Mesodermal cell (in vitro differentiated cells): ENCODE data around the gene AVPR1B. TPM values are rescaled to one million over a fixed set of nuclear protein-coding genes. Genes with fewer than 3 reads are reported as not detected.

ENCODE experiments used
- H3K27ac ChIP-seq: 2 replicates; pipeline ENCODE4 v1.7.0; 2013; ENCODE audit warnings: mild to moderate bottlenecking, low read depth, low read length, moderate library complexity; ENCODE audit not compliant: severe bottlenecking
- H3K36me3 ChIP-seq: 2 replicates; pipeline ENCODE4 v1.7.1; 2013; ENCODE audit warnings: mild to moderate bottlenecking, low read length, moderate library complexity; ENCODE audit not compliant: control insufficient read depth, insufficient read depth
- H3K4me1 ChIP-seq: one replicate; pipeline ENCODE4 v1.7.1; 2013; ENCODE audit warnings: mild to moderate bottlenecking, low read length; ENCODE audit not compliant: insufficient read depth, control insufficient read depth, poor library complexity, severe bottlenecking
- H3K4me3 ChIP-seq: 2 replicates; pipeline ENCODE4 v1.7.0; 2013; ENCODE audit warnings: low read length, control low read depth, mild to moderate bottlenecking; ENCODE audit not compliant: insufficient read depth, poor library complexity, severe bottlenecking; ENCODE audit errors: extremely low read depth
- H3K9me3 ChIP-seq: 2 replicates; pipeline ENCODE4 v1.7.1; 2013; ENCODE audit warnings: mild to moderate bottlenecking, low read length, moderate library complexity; ENCODE audit not compliant: control insufficient read depth
- WGBS, 2 experiments: methylation state at CpG; one replicate each; pipeline ENCODE4 v1.1.5; 2013; ENCODE audit warnings: missing lambda C conversion rate in 2 of 2; ENCODE audit not compliant: insufficient coverage in 2 of 2; 5-methylcytosine and 5-hydroxymethylcytosine counted together
- polyA plus RNA-seq, 2 experiments: library from polyadenylated mRNA; stranded (reverse); fragments of 50-300 nt; gene quantifications; one replicate each; pipeline ENCODE4 v1.2.3, GENCODE V29; 2013

Gene AVPR1B
- polyA plus RNA-seq (2013, experiment 1 of 2): not detected
- polyA plus RNA-seq (2013, experiment 2 of 2): not detected

GRCh38 chr1:206117151-206117948 is at the start of gene AVPR1B:
Gene AVPR1B, minus strand, starts transcription at chr1:206117388. Its CDS starts 498 bp downstream, at chr1:206116890.
- no peak within 1 kb of the TSS for H3K27ac ChIP-seq
- 2 to 3% methylated on average over 22 to 30 of the region's 55 CpGs for WGBS, 2 experiments
- no peaks in the 10 kb centered on the region for H3K36me3 ChIP-seq
- H3K4me3 ChIP-seq: peak within 1 kb of the TSS; percentile 37
- H3K4me1 ChIP-seq: peaks cover 3% of the 10 kb centered on the region
- H3K9me3 ChIP-seq: no peaks in the 10 kb centered on the region

GRCh38 chr1:206145771-206146290 is 28.6 kb upstream of the AVPR1B start:
- no peak overlapping the region for H3K4me3 ChIP-seq
- H3K4me1 ChIP-seq: no peaks in the 10 kb centered on the region
- H3K27ac ChIP-seq: no peak overlapping the region
- peaks cover under 1% of the 10 kb centered on the region for H3K9me3 ChIP-seq
- no peaks in the 10 kb centered on the region for H3K36me3 ChIP-seq
- 53 to 63% methylated on average over 2 to 3 of the region's 3 CpGs for WGBS, 2 experiments

GRCh38 chr1:206144605-206145004 is 27.4 kb upstream of the AVPR1B start:
- H3K9me3 ChIP-seq: no peaks in the 10 kb centered on the region
- no peaks in the 10 kb centered on the region for H3K36me3 ChIP-seq
- H3K4me3 ChIP-seq: no peak overlapping the region
- no peaks in the 10 kb centered on the region for H3K4me1 ChIP-seq
- H3K27ac ChIP-seq: no peak overlapping the region
- WGBS, 2 experiments: 93 to 100% methylated on average over 1 to 2 of the region's 2 CpGs

GRCh38 chr1:206143537-206144172 is 26.5 kb upstream of the AVPR1B start:
- Histone ChIP-seq H3K36me3 (no peaks in the 10 kb centered on the region), H3K27ac (no peak overlapping the region), H3K4me3 (no peak overlapping the region), H3K4me1 (no peaks in the 10 kb centered on the region), H3K9me3 (no peaks in the 10 kb centered on the region)
- WGBS, 2 experiments: 90 to 95% methylated on average over 11 to 14 of the region's 15 CpGs

- no peak overlapping the region for H3K27ac ChIP-seq
- no peaks in the 10 kb centered on the region for H3K36me3 ChIP-seq
- no peaks in the 10 kb centered on the region for H3K4me1 ChIP-seq
- H3K9me3 ChIP-seq: no peaks in the 10 kb centered on the region
- H3K4me3 ChIP-seq: no peak overlapping the region
- WGBS, 2 experiments: 92 to 100% methylated on average over 1 of the region's 2 CpGs
Measured at GRCh38 chr1:206142770-206143169, 25.6 kb upstream of the AVPR1B start.

GRCh38 chr1:206142011-206142410 is 24.8 kb upstream of the AVPR1B start:
- WGBS, 2 experiments: 76% methylated on average over 2 of the region's 3 CpGs; no CpG with 5 or more reads in 1 of the 2 experiments
- Histone ChIP-seq H3K9me3 (no peaks in the 10 kb centered on the region), H3K4me3 (no peak overlapping the region), H3K4me1 (no peaks in the 10 kb centered on the region), H3K36me3 (no peaks in the 10 kb centered on the region), H3K27ac (no peak overlapping the region)

- H3K27ac ChIP-seq: no peak overlapping the region
- H3K9me3 ChIP-seq: no peaks in the 10 kb centered on the region
- WGBS, 2 experiments: no CpG with 5 or more reads among the region's 2 CpGs
- no peak overlapping the region for H3K4me3 ChIP-seq
- H3K4me1 ChIP-seq: no peaks in the 10 kb centered on the region
- H3K36me3 ChIP-seq: no peaks in the 10 kb centered on the region
Measured at GRCh38 chr1:206136241-206136640, 19.1 kb upstream of the AVPR1B start.

- no peak overlapping the region for H3K4me3 ChIP-seq
- no peak overlapping the region for H3K27ac ChIP-seq
- H3K4me1 ChIP-seq: no peaks in the 10 kb centered on the region
- 79 to 100% methylated on average over 2 of the region's 2 CpGs for WGBS, 2 experiments
- H3K36me3 ChIP-seq: no peaks in the 10 kb centered on the region
- H3K9me3 ChIP-seq: no peaks in the 10 kb centered on the region
Measured at GRCh38 chr1:206135248-206135647, 18.1 kb upstream of the AVPR1B start.

GRCh38 chr1:206133751-206134415 is 16.7 kb upstream of the AVPR1B start:
- Histone ChIP-seq H3K4me1 (no peaks in the 10 kb centered on the region), H3K27ac (no peak overlapping the region), H3K9me3 (no peaks in the 10 kb centered on the region), H3K4me3 (no peak overlapping the region), H3K36me3 (no peaks in the 10 kb centered on the region)
- 95% methylated on average over 2 to 4 of the region's 7 CpGs for WGBS, 2 experiments

GRCh38 chr1:206131037-206131436 is 13.8 kb upstream of the AVPR1B start:
- 87 to 92% methylated on average over 3 to 7 of the region's 7 CpGs for WGBS, 2 experiments

More at GRCh38 chr1:206131037-206131436, 13.8 kb upstream of the AVPR1B start:
- Histone ChIP-seq H3K4me3 (no peak overlapping the region), H3K27ac (no peak overlapping the region), H3K36me3 (no peaks in the 10 kb centered on the region), H3K9me3 (no peaks in the 10 kb centered on the region), H3K4me1 (no peaks in the 10 kb centered on the region)
